Lung (tissue), 12 donors: ENCODE results near the gene MAPK8IP3. TPM values are rescaled to one million over a fixed set of nuclear protein-coding genes. Genes with fewer than 3 reads are reported as not detected.

Experiments
- ATAC-seq: fragments of 200-7000 bp; cut with Tn5 transposase; one replicate; pipeline ENCODE4 v1.9.1; 2020; ENCODE audit warnings: moderate number of reproducible peaks; ENCODE audit not compliant: insufficient read depth, low FRiP score
- DNase-seq, 3 donors: peaks; one replicate each; pipeline ENCODE4 v3.0.0-alpha.2; 2013 to 2017
- H3K27ac ChIP-seq, 2 donors: one replicate each; pipeline ENCODE4 v1.5.1; 2013; ENCODE audit warnings: mild to moderate bottlenecking in 2 of 2, moderate library complexity in 2 of 2, control low read depth in 1 of 2, inconsistent platforms in 1 of 2, low read depth in 1 of 2, low read length in 1 of 2
- H3K27me3 ChIP-seq, 3 donors: one replicate each; pipeline ENCODE4 v1.5.1; 2013; ENCODE audit warnings: low read length in 2 of 3; ENCODE audit not compliant: control insufficient read depth in 3 of 3, insufficient read depth in 3 of 3
- H3K36me3 ChIP-seq, 4 donors: one replicate each; pipeline ENCODE4 v1.5.1; 2013; ENCODE audit warnings: low read length in 4 of 4, mild to moderate bottlenecking in 1 of 4, moderate library complexity in 1 of 4; ENCODE audit not compliant: control insufficient read depth in 4 of 4, insufficient read depth in 4 of 4
- H3K4me1 ChIP-seq, 5 donors: one replicate each; pipeline ENCODE4 v1.5.1; 2013; ENCODE audit warnings: low read length in 5 of 5, mild to moderate bottlenecking in 2 of 5, moderate library complexity in 1 of 5; ENCODE audit not compliant: control insufficient read depth in 5 of 5, insufficient read depth in 5 of 5
- H3K4me3 ChIP-seq: one replicate; pipeline ENCODE4 v1.5.1; 2013; ENCODE audit warnings: mild to moderate bottlenecking, control low read depth, moderate library complexity
- H3K9ac ChIP-seq, 2 donors: one replicate each; pipeline ENCODE4 v1.5.1; 2013; ENCODE audit warnings: low read length in 2 of 2, control low read depth in 1 of 2; ENCODE audit not compliant: insufficient read depth in 1 of 2
- H3K9me3 ChIP-seq, 4 donors: one replicate each; pipeline ENCODE4 v1.5.1; 2013; ENCODE audit warnings: low read length in 3 of 4, mild to moderate bottlenecking in 1 of 4, moderate library complexity in 1 of 4; ENCODE audit not compliant: control insufficient read depth in 4 of 4, insufficient read depth in 3 of 4
- WGBS, 2 donors: extraction: QIAGEN DNeasy Blood & Tissue Kit; methylation state at CpG; one replicate each; pipeline ENCODE4 v1.1.7; 2013; 5-methylcytosine and 5-hydroxymethylcytosine counted together
- polyA plus RNA-seq, 2 donors: library from polyadenylated mRNA; stranded (reverse); fragments of 200-250 nt; gene quantifications; one replicate each; pipeline ENCODE4 v1.2.1, GENCODE V29; 2013
- total RNA-seq, 2 donors: library from RNA; depleted of rRNA in 1 of 2; stranded (reverse); fragments of >200 nt in 1 of 2; gene quantifications; one replicate each; pipeline ENCODE4 v1.2.1, GENCODE V29; 2014 to 2021
- TF ChIP-seq, protein P1 (sequence below): IDR thresholded peaks from 2 replicates; pipeline ENCODE4 v1.5.1; 2012; ENCODE audit warnings: mild to moderate bottlenecking; ENCODE audit errors: control extremely low read depth, extremely low read depth
- donor health status: control.
- donor health status: control.
- donor health status: Bipolar disorder and iron deficiency.
- donor health status: healthy.
- donor health status: DM: yes; HTN: yes; CAD: no.

The MAPK8IP3 gene
- total and polyA plus RNA-seq, 4 donors = 40.3 to 76.7 (median 63.6) TPM

- Histone ChIP-seq H3K9ac (no peak overlapping the region), H3K27me3 (no peaks in the 10 kb centered on the region), H3K36me3 (peaks cover 0 to 43% (median 21%) of the 10 kb centered on the region in 4 donors), H3K9me3 (peaks cover 0 to 3% (median 0%) of the 10 kb centered on the region in 4 donors), H3K27ac (no peak overlapping the region), H3K4me1 (no peaks in the 10 kb centered on the region), H3K4me3 (no peak overlapping the region)
- TF ChIP-seq, protein P1, sequence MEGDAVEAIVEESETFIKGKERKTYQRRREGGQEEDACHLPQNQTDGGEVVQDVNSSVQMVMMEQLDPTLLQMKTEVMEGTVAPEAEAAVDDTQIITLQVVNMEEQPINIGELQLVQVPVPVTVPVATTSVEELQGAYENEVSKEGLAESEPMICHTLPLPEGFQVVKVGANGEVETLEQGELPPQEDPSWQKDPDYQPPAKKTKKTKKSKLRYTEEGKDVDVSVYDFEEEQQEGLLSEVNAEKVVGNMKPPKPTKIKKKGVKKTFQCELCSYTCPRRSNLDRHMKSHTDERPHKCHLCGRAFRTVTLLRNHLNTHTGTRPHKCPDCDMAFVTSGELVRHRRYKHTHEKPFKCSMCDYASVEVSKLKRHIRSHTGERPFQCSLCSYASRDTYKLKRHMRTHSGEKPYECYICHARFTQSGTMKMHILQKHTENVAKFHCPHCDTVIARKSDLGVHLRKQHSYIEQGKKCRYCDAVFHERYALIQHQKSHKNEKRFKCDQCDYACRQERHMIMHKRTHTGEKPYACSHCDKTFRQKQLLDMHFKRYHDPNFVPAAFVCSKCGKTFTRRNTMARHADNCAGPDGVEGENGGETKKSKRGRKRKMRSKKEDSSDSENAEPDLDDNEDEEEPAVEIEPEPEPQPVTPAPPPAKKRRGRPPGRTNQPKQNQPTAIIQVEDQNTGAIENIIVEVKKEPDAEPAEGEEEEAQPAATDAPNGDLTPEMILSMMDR = no peak
- ATAC-seq = no peak
- no peak for DNase-seq
- 96% methylated on average over 22 of the region's 22 CpGs for WGBS, 2 donors
Measured at GRCh38 chr16:1734123-1734522, 28.1 kb downstream of the MAPK8IP3 start.

GRCh38 chr16:1734816-1735215 is 28.8 kb downstream of the MAPK8IP3 start:
- TF ChIP-seq, protein P1 = no peak
- Histone ChIP-seq H3K36me3 (peaks cover 0 to 37% (median 23%) of the 10 kb centered on the region in 4 donors), H3K27me3 (no peaks in the 10 kb centered on the region), H3K4me3 (no peak overlapping the region), H3K27ac (no peak overlapping the region), H3K4me1 (no peaks in the 10 kb centered on the region), H3K9ac (no peak overlapping the region), H3K9me3 (peaks cover 0 to 3% (median 0%) of the 10 kb centered on the region in 4 donors)
- 98 to 99% methylated on average over 22 of the region's 22 CpGs for WGBS, 2 donors
- no peak for DNase-seq
- ATAC-seq = no peak

- peaks cover 3 to 38% (median 16%) of the 10 kb centered on the region in 4 donors for H3K36me3 ChIP-seq
- no peak overlapping the region for H3K27ac ChIP-seq
- no peaks in the 10 kb centered on the region for H3K4me1 ChIP-seq
- peaks cover 0 to 3% (median 0%) of the 10 kb centered on the region in 4 donors for H3K9me3 ChIP-seq
- ATAC-seq = no peak
- 97% methylated on average over 33 of the region's 33 CpGs for WGBS, 2 donors
- no peak overlapping the region for H3K4me3 ChIP-seq
- no peak overlapping the region for H3K9ac ChIP-seq
- DNase-seq = no peak
- TF ChIP-seq, protein P1 = no peak
- no peaks in the 10 kb centered on the region for H3K27me3 ChIP-seq
Measured at GRCh38 chr16:1740234-1740633, 34.2 kb downstream of the MAPK8IP3 start.
